Measurements from ENCODE around the gene PSMD4. TPM values are rescaled to one million over a fixed set of nuclear protein-coding genes. Genes with fewer than 3 reads are reported as not detected.

The PSMD4 gene
- total and polyA plus RNA-seq, 2 of the 8 experiments (the other 6 are each of a cell fraction or from before 2014, with no cell fraction given): 216 to 284 TPM

GRCh38 chr1:151222130-151222529 lies 32.4 kb upstream of the PSMD4 start (continued):
- TF ChIP-seq SRF (IDR thresholded peaks at IDR 0.05; ENCODE audit: low read depth, low read length) (no peak), CREB1 (IDR thresholded peaks at IDR 0.05) (no peak), CBX8 (IDR thresholded peaks at IDR 0.05; ENCODE audit: borderline replicate concordance, low read depth, low read length) (no peak)

Data from H1 (cell line).